ENCODE data around the gene DCDC1. TPM values are rescaled to one million over a fixed set of nuclear protein-coding genes. Genes with fewer than 3 reads are reported as not detected.

The DCDC1 gene
- total RNA-seq, result 1.9 TPM

GRCh38 chr11:31369348-31370329, at the start of gene DCDC1, which contains the start of gene DNAJC24:
DCDC1 (minus strand) TSS chr11:31369739; CDS start chr11:31328280, 41,459 bp downstream.
DNAJC24 (plus strand) TSS chr11:31369860; CDS start chr11:31370749, 889 bp downstream.

Other genes starting within 250 kb of the DCDC1 start
- gene DNAJC24, start 121 bp upstream of the DCDC1 start, total RNA-seq, result 23.2 TPM
- 45.1 TPM for gene IMMP1L, start 139.9 kb upstream of the DCDC1 start, total RNA-seq
- 49.8 TPM for gene ELP4, start 140.0 kb upstream of the DCDC1 start, total RNA-seq